IMR-90 (cell line): ENCODE results near the gene CUL3. TPM values are rescaled to one million over a fixed set of nuclear protein-coding genes. Genes with fewer than 3 reads are reported as not detected.

ENCODE experiments used
- ATAC-seq: fragments of 200-7000 bp; cut with Tn5 transposase; 2 replicates; pipeline ENCODE4 v1.9.1; 2020; ENCODE audit warnings: low read depth, mild to moderate bottlenecking, moderate library complexity
- BruUV-seq: library from RNA; stranded (reverse); fragments of 400-500 nt; replicated peaks from 2 replicates; lab custom pipeline; 2021; lab: Mats Ljungman, UMichigan
- CTCF ChIA-PET: fragments of 300-600 bp; formaldehyde crosslinking; extraction: SDS; loops from one replicate; lab custom pipeline; 2021; ENCODE audit warnings: antibody characterized with exemption; lab: Yijun Ruan, JAX
- POLR2A ChIA-PET: fragments of 300-600 bp; sonication (Branson Sonifier 250); formaldehyde crosslinking; loops from one replicate; lab custom pipeline; 2022; ENCODE audit warnings: antibody characterized with exemption; ENCODE audit not compliant: unreplicated experiment; lab: Charles Lee
- DNase-seq: peaks from one replicate; pipeline ENCODE4 v3.0.0; 2013
- H2AFZ ChIP-seq: replicated peaks from 2 replicates; pipeline ENCODE3; 2013; ENCODE audit warnings: low read length, mild to moderate bottlenecking; ENCODE audit not compliant: poor library complexity
- H2AK5ac ChIP-seq: 2 replicates; pipeline ENCODE4 v1.6.1; 2013; ENCODE audit warnings: low read depth, low read length, inconsistent platforms
- H2AK9ac ChIP-seq: replicated peaks from 2 replicates; pipeline ENCODE3; 2013; ENCODE audit warnings: mild to moderate bottlenecking, low read depth, low read length, moderate library complexity; ENCODE audit not compliant: poor library complexity
- H2BK120ac ChIP-seq: 2 replicates; pipeline ENCODE4 v1.6.1; 2013; ENCODE audit warnings: low read depth, low read length, inconsistent platforms
- H2BK15ac ChIP-seq: 3 replicates; pipeline ENCODE4 v1.6.1; 2013; ENCODE audit warnings: low read depth, low read length, inconsistent platforms
- H2BK20ac ChIP-seq: 2 replicates; pipeline ENCODE4 v1.6.1; 2013; ENCODE audit warnings: low read depth, mild to moderate bottlenecking, inconsistent platforms, low read length, moderate library complexity
- H2BK5ac ChIP-seq: 2 replicates; pipeline ENCODE4 v1.6.1; 2013; ENCODE audit warnings: mild to moderate bottlenecking, low read depth, low read length, inconsistent platforms; ENCODE audit not compliant: poor library complexity, severe bottlenecking
- H3K14ac ChIP-seq: replicated peaks from 2 replicates; pipeline ENCODE4 v1.6.1; 2013; ENCODE audit warnings: low read depth, low read length, inconsistent platforms
- H3K18ac ChIP-seq: 2 replicates; pipeline ENCODE4 v1.6.1; 2013; ENCODE audit warnings: low read depth, low read length, control low read depth
- H3K23ac ChIP-seq: 2 replicates; pipeline ENCODE4 v1.6.1; 2013; ENCODE audit warnings: low read depth, low read length, inconsistent platforms
- H3K27ac ChIP-seq: 2 replicates; pipeline ENCODE4 v1.5.1; 2013; ENCODE audit warnings: mild to moderate bottlenecking, control low read depth, low read length; ENCODE audit not compliant: insufficient read depth
- H3K27me3 ChIP-seq: 2 replicates; pipeline ENCODE4 v1.6.1; 2013; ENCODE audit warnings: low read length; ENCODE audit not compliant: control insufficient read depth, insufficient read depth
- H3K36me3 ChIP-seq: 2 replicates; pipeline ENCODE4 v1.6.1; 2013; ENCODE audit warnings: low read length, mixed read lengths; ENCODE audit not compliant: control insufficient read depth, insufficient read depth
- H3K4ac ChIP-seq: 2 replicates; pipeline ENCODE4 v1.6.1; 2013; ENCODE audit warnings: low read depth, low read length, inconsistent platforms
- H3K4me1 ChIP-seq: 2 replicates; pipeline ENCODE4 v1.6.1; 2013; ENCODE audit warnings: low read length, mixed read lengths; ENCODE audit not compliant: control insufficient read depth, insufficient read depth
- H3K4me2 ChIP-seq: 2 replicates; pipeline ENCODE4 v1.6.1; 2013; ENCODE audit warnings: low read depth, mild to moderate bottlenecking, control low read depth, low read length, moderate library complexity
- H3K4me3 ChIP-seq: 2 replicates; pipeline ENCODE4 v1.5.1; 2013; ENCODE audit warnings: low read depth, mild to moderate bottlenecking, control low read depth, low read length, moderate library complexity; ENCODE audit not compliant: insufficient read depth
- H3K56ac ChIP-seq: 2 replicates; pipeline ENCODE4 v1.6.1; 2013; ENCODE audit warnings: low read length, inconsistent platforms; ENCODE audit not compliant: insufficient read depth; ENCODE audit errors: extremely low read depth
- H3K79me1 ChIP-seq, 2 experiments: 2 replicates each; pipeline ENCODE4 v1.6.1; 2013; ENCODE audit warnings: low read length in 2 of 2, inconsistent platforms in 1 of 2, low read depth in 1 of 2
- H3K9ac ChIP-seq: 2 replicates; pipeline ENCODE4 v1.6.1; 2013; ENCODE audit warnings: low read depth, low read length, control low read depth
- H3K9me1 ChIP-seq: 2 replicates; pipeline ENCODE4 v1.6.1; 2013; ENCODE audit warnings: low read length, inconsistent platforms; ENCODE audit not compliant: insufficient read depth
- H3K9me3 ChIP-seq: 2 replicates; pipeline ENCODE4 v1.6.1; 2013; ENCODE audit warnings: low read length; ENCODE audit not compliant: control insufficient read depth, insufficient read depth
- H4K20me1 ChIP-seq: 2 replicates; pipeline ENCODE4 v1.6.1; 2013; ENCODE audit warnings: low read length, inconsistent platforms; ENCODE audit not compliant: insufficient read depth
- H4K5ac ChIP-seq: 2 replicates; pipeline ENCODE4 v1.6.1; 2013; ENCODE audit warnings: mild to moderate bottlenecking, low read depth, low read length, control low read depth
- H4K8ac ChIP-seq, 2 experiments: 2 replicates each; pipeline ENCODE4 v1.6.1; 2013; ENCODE audit warnings: low read depth in 2 of 2, low read length in 2 of 2, control low read depth in 1 of 2, inconsistent platforms in 1 of 2
- H4K91ac ChIP-seq: 2 replicates; pipeline ENCODE4 v1.6.1; 2013; ENCODE audit warnings: low read depth, low read length, inconsistent platforms; ENCODE audit not compliant: insufficient read depth
- BHLHE40 ChIP-seq: fragments of 150-350 bp; IDR thresholded peaks from 2 replicates; pipeline ENCODE4 v1.6.1; 2016; ENCODE audit warnings: mild to moderate bottlenecking, low read depth, low read length
- CEBPB ChIP-seq: IDR thresholded peaks from 2 replicates; pipeline ENCODE4 v1.6.1; 2012; ENCODE audit warnings: low read depth, low read length, improper control_type of control experiment
- CTCF ChIP-seq: conservative IDR thresholded peaks from 2 replicates; pipeline ENCODE4 v1.5.1; 2012; ENCODE audit warnings: mild to moderate bottlenecking, low read depth, low read length, improper control_type of control experiment
- MAZ ChIP-seq: IDR thresholded peaks from 2 replicates; pipeline ENCODE4 v1.6.1; 2012; ENCODE audit warnings: low read depth, mild to moderate bottlenecking, low read length, improper control_type of control experiment, moderate library complexity, borderline replicate concordance
- RCOR1 ChIP-seq: IDR thresholded peaks from 2 replicates; pipeline ENCODE4 v1.6.1; 2012; ENCODE audit warnings: mild to moderate bottlenecking, low read length, improper control_type of control experiment; ENCODE audit not compliant: insufficient replicate concordance
- WGBS, 2 experiments: methylation state at CpG; one replicate each; pipeline versions ENCODE4 v1.1.5 to v1.1.7; 2013; ENCODE audit warnings: missing lambda C conversion rate in 2 of 2; ENCODE audit not compliant: insufficient read length in 1 of 2; ENCODE audit errors: extremely low coverage in 2 of 2; 5-methylcytosine and 5-hydroxymethylcytosine counted together
- dilution Hi-C: fragments of 300-500 bp; cut with HindIII; formaldehyde crosslinking; loops from one replicate; pipeline ENCODE4 v1.14.3; 2018; ENCODE audit warnings: low sequenced_read_pairs; ENCODE audit not compliant: unreplicated experiment
- in situ Hi-C: fragments of 300-500 bp; cut with MboI; formaldehyde crosslinking; loops from 3 replicates; pipeline ENCODE4 v1.14.3; 2019; ENCODE audit warnings: low sequenced_read_pairs, inconsistent platforms, mixed read lengths
- intact Hi-C: fragments of 100-400 bp; cut with micrococcal nuclease; formaldehyde crosslinking; loops from 2 replicates; pipeline ENCODE4 v1.10.0; 2022
- polyA plus RNA-seq, 3 experiments: library from polyadenylated mRNA; depleted of rRNA; stranded (reverse); fragments of >200 nt; gene quantifications; 2 replicates each; pipeline ENCODE4 v1.2.3, GENCODE V29; 2012; ENCODE audit warnings: low replicate concordance in 1 of 3
- total RNA-seq: library from RNA; depleted of rRNA; stranded (reverse); fragments of >200 nt; gene quantifications from 2 replicates; pipeline ENCODE4 v1.2.3, GENCODE V29; 2012

The CUL3 gene
- total and polyA plus RNA-seq, 2 of the 4 experiments (the other 2 are of a cell fraction): 33.7 to 45.7 TPM

- no peak overlapping the region for H4K91ac ChIP-seq
Observed at GRCh38 chr2:224612578-224612977, 27.4 kb upstream of the CUL3 start.

More at GRCh38 chr2:224612578-224612977, 27.4 kb upstream of the CUL3 start:
- H2BK15ac ChIP-seq: no peak overlapping the region
- ChIA-PET POLR2A (no interaction called here), CTCF (no interaction called here)
- H2BK120ac ChIP-seq: no peak overlapping the region
- 78% methylated on average over 3 of the region's 5 CpGs; no CpG with 5 or more reads in 1 of the 2 experiments for WGBS, 2 experiments
- no peak overlapping the region for H3K4ac ChIP-seq
- no peaks in the 10 kb centered on the region for H3K79me1 ChIP-seq
- no peaks in the 10 kb centered on the region for H3K36me3 ChIP-seq
- in situ Hi-C loops (no loop called here), dilution Hi-C loops (no loop called here), intact Hi-C loops (no loop called here)
- no peak overlapping the region for H2BK20ac ChIP-seq
- H4K5ac ChIP-seq: no peak overlapping the region
- H3K23ac ChIP-seq: no peak overlapping the region
- H3K4me2 ChIP-seq: no peak overlapping the region
- no peak overlapping the region for H2AK5ac ChIP-seq
- H3K4me3 ChIP-seq: no peak overlapping the region
- no peaks in the 10 kb centered on the region for H4K20me1 ChIP-seq
- TF ChIP-seq CTCF: no peak
- TF ChIP-seq RCOR1: no peak
- no peak for TF ChIP-seq CEBPB
- no peak for TF ChIP-seq BHLHE40
- no peak for TF ChIP-seq MAZ
- H3K27me3 ChIP-seq: no peaks in the 10 kb centered on the region; the same call in 1 of the 2 replicates
- no peaks in the 10 kb centered on the region for H3K9me3 ChIP-seq
- no peaks in the 10 kb centered on the region; the same call in 1 of the 2 replicates for H3K9me1 ChIP-seq
- no peak overlapping the region for H3K18ac ChIP-seq
- no peak overlapping the region for H3K14ac ChIP-seq
- no peak overlapping the region for H2AFZ ChIP-seq
- no peak overlapping the region for H3K27ac ChIP-seq
- H3K56ac ChIP-seq: no peak overlapping the region
- DNase-seq (no peak), ATAC-seq (no peak)
- no peak overlapping the region for H2AK9ac ChIP-seq
- H3K9ac ChIP-seq: no peak overlapping the region
- no peaks in the 10 kb centered on the region for H3K4me1 ChIP-seq
- no peak overlapping the region for H4K8ac ChIP-seq
- H2BK5ac ChIP-seq: no peak overlapping the region
- no TSS peak for BruUV-seq
